Neural crest cell (in vitro differentiated cells): Measurements from ENCODE around the gene HSPA12A. TPM values are rescaled to one million over a fixed set of nuclear protein-coding genes. Genes with fewer than 3 reads are reported as not detected.

Experiments
- DNase-seq: peaks from one replicate; pipeline ENCODE4 v3.0.0; 2021; ENCODE audit warnings: low read depth, mixed read lengths, low spot score
- H3K27ac Mint-ChIP-seq: one replicate; pipeline ENCODE4 v1.8.0; 2021; ENCODE audit warnings: mild to moderate bottlenecking, mixed read lengths; ENCODE audit not compliant: unreplicated experiment
- H3K27me3 Mint-ChIP-seq: 2 replicates; pipeline ENCODE4 v1.8.0; 2021; ENCODE audit warnings: low read depth, mild to moderate bottlenecking, mixed read lengths
- H3K36me3 Mint-ChIP-seq: 2 replicates; pipeline ENCODE4 v1.8.0; 2021; ENCODE audit warnings: low read depth, mild to moderate bottlenecking, mixed read lengths
- H3K4me1 Mint-ChIP-seq: 2 replicates; pipeline ENCODE4 v1.8.0; 2021; ENCODE audit warnings: mixed read lengths
- H3K4me3 Mint-ChIP-seq: one replicate; pipeline ENCODE4 v1.8.0; 2021; ENCODE audit warnings: mild to moderate bottlenecking, mixed read lengths
- H3K9me3 Mint-ChIP-seq: 2 replicates; pipeline ENCODE4 v1.8.0; 2021; ENCODE audit warnings: mixed read lengths
- total RNA-seq: library from RNA; stranded (reverse); gene quantifications from 2 replicates; pipeline ENCODE4 v1.2.1, GENCODE V29; 2021
- TF ChIP-seq, protein P1 (sequence below): fragments of 200-600 bp; sonication (generic); conservative IDR thresholded peaks from 2 replicates; pipeline ENCODE4 v1.5.0; 2021; ENCODE audit warnings: antibody characterized with exemption, mild to moderate bottlenecking

Gene HSPA12A
- total RNA-seq, 1 donor from 2014 or later, result 7.4 TPM

GRCh38 chr10:116670706-116671105 lies 71.7 kb downstream of the HSPA12A start:
- no peak for DNase-seq
- peaks cover 7% of the 10 kb centered on the region for H3K36me3 Mint-ChIP-seq
- H3K27me3 Mint-ChIP-seq, result peaks cover 9% of the 10 kb centered on the region
- H3K4me3 Mint-ChIP-seq, result peak overlapping the region; percentile 68
- H3K27ac Mint-ChIP-seq, result no peak overlapping the region
- H3K9me3 Mint-ChIP-seq, result peaks cover 6% of the 10 kb centered on the region
- TF ChIP-seq, protein P1, sequence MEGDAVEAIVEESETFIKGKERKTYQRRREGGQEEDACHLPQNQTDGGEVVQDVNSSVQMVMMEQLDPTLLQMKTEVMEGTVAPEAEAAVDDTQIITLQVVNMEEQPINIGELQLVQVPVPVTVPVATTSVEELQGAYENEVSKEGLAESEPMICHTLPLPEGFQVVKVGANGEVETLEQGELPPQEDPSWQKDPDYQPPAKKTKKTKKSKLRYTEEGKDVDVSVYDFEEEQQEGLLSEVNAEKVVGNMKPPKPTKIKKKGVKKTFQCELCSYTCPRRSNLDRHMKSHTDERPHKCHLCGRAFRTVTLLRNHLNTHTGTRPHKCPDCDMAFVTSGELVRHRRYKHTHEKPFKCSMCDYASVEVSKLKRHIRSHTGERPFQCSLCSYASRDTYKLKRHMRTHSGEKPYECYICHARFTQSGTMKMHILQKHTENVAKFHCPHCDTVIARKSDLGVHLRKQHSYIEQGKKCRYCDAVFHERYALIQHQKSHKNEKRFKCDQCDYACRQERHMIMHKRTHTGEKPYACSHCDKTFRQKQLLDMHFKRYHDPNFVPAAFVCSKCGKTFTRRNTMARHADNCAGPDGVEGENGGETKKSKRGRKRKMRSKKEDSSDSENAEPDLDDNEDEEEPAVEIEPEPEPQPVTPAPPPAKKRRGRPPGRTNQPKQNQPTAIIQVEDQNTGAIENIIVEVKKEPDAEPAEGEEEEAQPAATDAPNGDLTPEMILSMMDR, result no peak
- peaks cover 41% of the 10 kb centered on the region for H3K4me1 Mint-ChIP-seq

GRCh38 chr10:116669832-116670644 lies 72.3 kb downstream of the HSPA12A start:
- peaks cover 6% of the 10 kb centered on the region for H3K9me3 Mint-ChIP-seq
- H3K27me3 Mint-ChIP-seq, result peaks cover 9% of the 10 kb centered on the region
- H3K4me1 Mint-ChIP-seq, result peaks cover 46% of the 10 kb centered on the region
- TF ChIP-seq, protein P1, result no peak
- no peak for DNase-seq
- no peak overlapping the region for H3K27ac Mint-ChIP-seq
- peak overlapping the region; percentile 68 for H3K4me3 Mint-ChIP-seq
- peaks cover 7% of the 10 kb centered on the region for H3K36me3 Mint-ChIP-seq

DNA sequence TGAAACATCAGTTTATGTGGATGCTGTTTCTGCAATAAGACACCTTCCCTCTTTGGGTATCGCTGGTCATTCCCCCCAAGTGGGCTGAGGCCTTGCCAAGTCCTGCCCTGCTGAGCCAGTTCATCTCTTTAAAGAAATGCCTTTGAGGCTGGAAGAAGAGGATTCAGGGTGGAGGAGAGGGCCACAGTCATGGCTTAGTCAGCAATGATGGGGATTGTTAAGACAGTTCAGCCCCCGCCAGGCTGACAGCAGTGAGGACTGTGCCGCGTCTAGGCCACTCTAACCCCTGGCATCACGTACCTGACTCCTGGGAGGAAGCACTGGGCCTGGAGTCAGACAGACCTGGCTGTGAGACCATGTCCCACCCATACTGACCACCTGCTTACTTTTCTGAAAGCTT lies 73.3 kb downstream of the HSPA12A start:
- H3K36me3 Mint-ChIP-seq, result peaks cover 7% of the 10 kb centered on the region
- TF ChIP-seq, protein P1, result no peak
- H3K4me1 Mint-ChIP-seq, result peaks cover 51% of the 10 kb centered on the region
- DNase-seq, result no peak
- H3K27ac Mint-ChIP-seq, result no peak overlapping the region
- H3K9me3 Mint-ChIP-seq, result peaks cover 6% of the 10 kb centered on the region
- peak overlapping the region; percentile 38 for H3K4me3 Mint-ChIP-seq
- H3K27me3 Mint-ChIP-seq, result peaks cover 9% of the 10 kb centered on the region

DNA sequence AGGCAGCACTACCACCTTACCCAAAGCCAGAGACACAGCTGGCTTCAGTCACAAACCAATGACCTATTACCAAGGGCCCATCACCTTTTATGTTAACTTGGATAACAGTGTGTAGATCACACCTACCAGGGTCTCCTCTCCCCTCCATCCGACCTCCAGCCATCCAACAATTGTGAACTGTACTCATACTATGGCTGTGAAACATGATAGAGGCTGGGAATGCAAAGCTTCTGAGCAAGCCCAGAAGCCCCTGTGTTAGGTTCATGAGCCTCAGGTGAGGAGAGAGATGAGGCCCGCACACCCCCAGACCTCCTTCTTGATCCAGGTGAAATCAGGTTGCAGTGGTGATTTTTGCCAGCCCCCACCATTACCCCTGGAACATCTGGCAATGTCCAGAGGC lies 73.9 kb downstream of the HSPA12A start:
- no peak overlapping the region for H3K4me3 Mint-ChIP-seq
- H3K27ac Mint-ChIP-seq, result no peak overlapping the region
- peaks cover 9% of the 10 kb centered on the region for H3K27me3 Mint-ChIP-seq
- peaks cover 6% of the 10 kb centered on the region for H3K9me3 Mint-ChIP-seq
- H3K36me3 Mint-ChIP-seq, result peaks cover 7% of the 10 kb centered on the region
- TF ChIP-seq, protein P1, result no peak
- peaks cover 57% of the 10 kb centered on the region for H3K4me1 Mint-ChIP-seq
- DNase-seq, result no peak

DNA sequence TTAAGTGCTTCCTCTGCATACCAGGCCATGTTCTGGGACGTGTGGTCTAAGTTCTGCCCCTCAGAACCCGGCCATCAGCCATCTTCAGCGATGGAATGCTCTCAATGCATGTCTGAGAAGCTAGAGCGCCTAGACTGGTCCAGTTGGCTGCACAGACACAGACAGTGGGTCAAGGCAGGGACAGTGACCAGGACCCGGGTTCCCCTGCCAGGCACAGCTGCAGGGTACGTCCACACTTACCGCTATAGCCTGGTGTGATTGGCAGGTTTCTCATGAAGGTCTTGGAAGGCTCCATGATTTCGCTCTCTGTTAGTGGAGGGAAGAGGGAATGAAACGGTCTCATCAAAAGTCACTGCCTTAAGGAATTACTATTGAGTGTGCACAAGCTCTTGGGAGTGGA lies 74.3 kb downstream of the HSPA12A start:
- peaks cover 7% of the 10 kb centered on the region for H3K36me3 Mint-ChIP-seq
- peaks cover 9% of the 10 kb centered on the region for H3K27me3 Mint-ChIP-seq
- peaks cover 58% of the 10 kb centered on the region for H3K4me1 Mint-ChIP-seq
- TF ChIP-seq, protein P1, result no peak
- peaks cover 6% of the 10 kb centered on the region for H3K9me3 Mint-ChIP-seq
- no peak overlapping the region for H3K27ac Mint-ChIP-seq
- no peak for DNase-seq
- no peak overlapping the region for H3K4me3 Mint-ChIP-seq
